Measurements from ENCODE around the gene GALT.

GRCh38 chr9:34684145-34684544 is 37.7 kb downstream of the GALT start:
- TF ChIP-seq, protein P1, sequence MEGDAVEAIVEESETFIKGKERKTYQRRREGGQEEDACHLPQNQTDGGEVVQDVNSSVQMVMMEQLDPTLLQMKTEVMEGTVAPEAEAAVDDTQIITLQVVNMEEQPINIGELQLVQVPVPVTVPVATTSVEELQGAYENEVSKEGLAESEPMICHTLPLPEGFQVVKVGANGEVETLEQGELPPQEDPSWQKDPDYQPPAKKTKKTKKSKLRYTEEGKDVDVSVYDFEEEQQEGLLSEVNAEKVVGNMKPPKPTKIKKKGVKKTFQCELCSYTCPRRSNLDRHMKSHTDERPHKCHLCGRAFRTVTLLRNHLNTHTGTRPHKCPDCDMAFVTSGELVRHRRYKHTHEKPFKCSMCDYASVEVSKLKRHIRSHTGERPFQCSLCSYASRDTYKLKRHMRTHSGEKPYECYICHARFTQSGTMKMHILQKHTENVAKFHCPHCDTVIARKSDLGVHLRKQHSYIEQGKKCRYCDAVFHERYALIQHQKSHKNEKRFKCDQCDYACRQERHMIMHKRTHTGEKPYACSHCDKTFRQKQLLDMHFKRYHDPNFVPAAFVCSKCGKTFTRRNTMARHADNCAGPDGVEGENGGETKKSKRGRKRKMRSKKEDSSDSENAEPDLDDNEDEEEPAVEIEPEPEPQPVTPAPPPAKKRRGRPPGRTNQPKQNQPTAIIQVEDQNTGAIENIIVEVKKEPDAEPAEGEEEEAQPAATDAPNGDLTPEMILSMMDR (IDR thresholded peaks at IDR 0.05) = no peak
- TF ChIP-seq POLR2A (IDR thresholded peaks at IDR 0.05) = no peak
